Measurements from ENCODE around the gene HCFC1.

The HCFC1 gene

DNA sequence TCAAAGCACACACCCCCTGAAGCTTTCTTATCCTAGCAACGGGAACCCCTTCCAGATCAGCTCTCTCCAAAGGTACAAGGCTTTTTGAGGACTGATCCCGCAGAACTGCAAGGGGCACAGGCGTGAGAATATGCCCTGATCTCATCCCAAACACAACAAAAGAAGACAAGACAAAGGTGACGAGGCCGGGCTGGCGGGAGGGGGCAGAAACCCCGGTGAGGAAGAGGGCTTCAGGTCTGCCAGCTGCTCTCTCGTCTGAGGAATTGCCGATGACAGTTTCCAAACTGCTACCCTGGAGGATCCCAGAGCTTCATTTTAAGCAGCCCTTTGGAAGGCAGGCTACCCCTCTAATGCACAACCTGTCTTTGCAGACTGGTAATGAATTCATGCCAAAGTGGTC is 3.4 kb downstream of the HCFC1 start:
- TF ChIP-seq, protein P1, sequence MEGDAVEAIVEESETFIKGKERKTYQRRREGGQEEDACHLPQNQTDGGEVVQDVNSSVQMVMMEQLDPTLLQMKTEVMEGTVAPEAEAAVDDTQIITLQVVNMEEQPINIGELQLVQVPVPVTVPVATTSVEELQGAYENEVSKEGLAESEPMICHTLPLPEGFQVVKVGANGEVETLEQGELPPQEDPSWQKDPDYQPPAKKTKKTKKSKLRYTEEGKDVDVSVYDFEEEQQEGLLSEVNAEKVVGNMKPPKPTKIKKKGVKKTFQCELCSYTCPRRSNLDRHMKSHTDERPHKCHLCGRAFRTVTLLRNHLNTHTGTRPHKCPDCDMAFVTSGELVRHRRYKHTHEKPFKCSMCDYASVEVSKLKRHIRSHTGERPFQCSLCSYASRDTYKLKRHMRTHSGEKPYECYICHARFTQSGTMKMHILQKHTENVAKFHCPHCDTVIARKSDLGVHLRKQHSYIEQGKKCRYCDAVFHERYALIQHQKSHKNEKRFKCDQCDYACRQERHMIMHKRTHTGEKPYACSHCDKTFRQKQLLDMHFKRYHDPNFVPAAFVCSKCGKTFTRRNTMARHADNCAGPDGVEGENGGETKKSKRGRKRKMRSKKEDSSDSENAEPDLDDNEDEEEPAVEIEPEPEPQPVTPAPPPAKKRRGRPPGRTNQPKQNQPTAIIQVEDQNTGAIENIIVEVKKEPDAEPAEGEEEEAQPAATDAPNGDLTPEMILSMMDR (IDR thresholded peaks at IDR 0.05) = no peak
- Histone ChIP-seq H3K4me1 (peaks cover 26% of the 10 kb centered on the region), H3K36me3 (ENCODE audit: control insufficient read depth, insufficient read depth, low read length) (no peaks in the 10 kb centered on the region), H3K9me3 (ENCODE audit: control insufficient read depth, low read length) (no peaks in the 10 kb centered on the region), H3K9ac (no peak overlapping the region), H2AFZ (no peak overlapping the region), H3K27ac (peak overlapping the region; percentile 83), H3K4me3 (ENCODE audit: low read depth, low read length) (no peak overlapping the region), H3K79me2 (peaks cover 23% of the 10 kb centered on the region), H3K27me3 (ENCODE audit: control insufficient read depth, insufficient read depth, low read length) (no peaks in the 10 kb centered on the region), H3K4me2 (ENCODE audit: low read length) (no peak overlapping the region)

DNA sequence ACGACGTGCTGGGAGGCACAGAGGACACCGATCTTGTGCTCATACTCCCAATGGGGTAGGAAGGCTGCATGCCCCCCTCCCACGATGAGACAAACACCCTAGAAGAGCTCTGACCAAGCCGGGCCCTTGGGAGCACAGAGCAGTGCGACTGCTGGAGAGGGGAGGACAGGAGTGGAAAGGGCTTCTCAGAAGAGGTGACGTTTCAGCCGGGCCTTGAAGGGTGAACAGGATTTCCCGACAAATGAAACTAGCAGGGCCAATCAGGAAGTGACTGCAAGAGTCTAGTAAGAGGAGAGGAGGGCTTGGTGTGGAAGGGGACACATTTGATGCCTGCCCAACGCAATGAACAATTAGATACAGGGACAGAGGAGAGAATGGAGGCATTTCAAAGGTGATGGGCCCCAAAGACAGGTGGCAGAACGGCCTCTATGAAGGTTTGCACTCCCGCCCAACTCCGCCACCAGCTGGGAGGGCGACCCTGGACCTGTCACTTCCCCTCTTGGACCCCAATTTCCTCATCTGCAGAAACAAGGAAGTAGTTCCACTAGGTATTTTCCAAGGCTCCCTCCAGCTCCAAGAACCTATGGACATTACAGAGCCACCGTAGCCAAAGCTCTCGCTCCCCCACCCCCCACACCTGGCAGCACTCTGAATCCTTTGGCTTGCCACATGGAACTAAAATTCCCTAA is 3.9 kb downstream of the HCFC1 start:
- no peaks in the 10 kb centered on the region for H3K27me3 ChIP-seq (ENCODE audit: control insufficient read depth, insufficient read depth, low read length)
- peak overlapping the region; percentile 83 for H3K27ac ChIP-seq
- no peaks in the 10 kb centered on the region for H3K36me3 ChIP-seq (ENCODE audit: control insufficient read depth, insufficient read depth, low read length)
- no peak overlapping the region for H2AFZ ChIP-seq
- TF ChIP-seq, protein P1 (IDR thresholded peaks at IDR 0.05) = no peak
- no peak overlapping the region for H3K4me2 ChIP-seq (ENCODE audit: low read length)
- no peak overlapping the region for H3K4me3 ChIP-seq (ENCODE audit: low read depth, low read length)
- H3K79me2 ChIP-seq = peaks cover 23% of the 10 kb centered on the region
- no peaks in the 10 kb centered on the region for H3K9me3 ChIP-seq (ENCODE audit: control insufficient read depth, low read length)
- H3K4me1 ChIP-seq = peaks cover 26% of the 10 kb centered on the region
- H3K9ac ChIP-seq = no peak overlapping the region

DNA sequence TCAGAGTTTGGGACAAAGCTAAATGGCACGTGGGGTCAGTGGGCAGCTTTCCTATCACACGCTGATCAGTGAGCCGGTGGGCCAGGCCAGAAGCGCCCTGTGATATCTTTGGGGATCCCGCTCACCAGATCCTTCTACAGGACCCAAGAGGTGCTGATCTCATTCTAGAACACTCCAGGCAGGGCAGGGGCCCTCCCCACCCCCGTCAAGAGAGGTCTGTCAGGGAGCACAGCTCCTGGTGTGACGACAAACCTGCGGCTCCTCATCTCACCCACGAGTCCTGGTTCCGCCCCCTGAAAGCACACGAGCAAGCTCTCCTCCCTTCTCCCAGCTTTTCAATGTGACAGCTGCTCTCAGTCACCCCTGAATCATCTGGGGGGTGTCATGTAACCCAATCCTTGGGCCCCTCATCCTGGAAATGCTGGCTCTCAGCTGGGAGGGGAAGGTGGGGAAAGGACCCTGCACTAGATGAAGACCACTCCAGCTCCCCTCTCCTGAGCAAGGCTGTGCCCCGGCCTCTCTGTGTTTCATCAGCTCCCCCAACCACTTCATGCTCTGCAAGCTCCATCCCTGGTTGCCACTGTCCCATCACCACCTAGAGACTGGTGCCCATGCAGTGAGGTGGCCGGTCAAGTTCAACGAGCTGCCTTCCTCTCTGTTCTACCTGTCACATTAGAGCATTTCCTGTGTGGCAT is 4.6 kb downstream of the HCFC1 start:
- no peak overlapping the region for H3K4me3 ChIP-seq (ENCODE audit: low read depth, low read length)
- peaks cover 23% of the 10 kb centered on the region for H3K79me2 ChIP-seq
- no peak overlapping the region for H3K4me2 ChIP-seq (ENCODE audit: low read length)
- H3K27ac ChIP-seq = peak overlapping the region; percentile 83
- H3K27me3 ChIP-seq (ENCODE audit: control insufficient read depth, insufficient read depth, low read length) = no peaks in the 10 kb centered on the region
- H3K9me3 ChIP-seq (ENCODE audit: control insufficient read depth, low read length) = no peaks in the 10 kb centered on the region
- H3K4me1 ChIP-seq = peaks cover 26% of the 10 kb centered on the region
- TF ChIP-seq, protein P1 (IDR thresholded peaks at IDR 0.05) = no peak
- peak overlapping the region; percentile 50 for H2AFZ ChIP-seq
- H3K36me3 ChIP-seq (ENCODE audit: control insufficient read depth, insufficient read depth, low read length) = no peaks in the 10 kb centered on the region
- H3K9ac ChIP-seq = no peak overlapping the region

DNA sequence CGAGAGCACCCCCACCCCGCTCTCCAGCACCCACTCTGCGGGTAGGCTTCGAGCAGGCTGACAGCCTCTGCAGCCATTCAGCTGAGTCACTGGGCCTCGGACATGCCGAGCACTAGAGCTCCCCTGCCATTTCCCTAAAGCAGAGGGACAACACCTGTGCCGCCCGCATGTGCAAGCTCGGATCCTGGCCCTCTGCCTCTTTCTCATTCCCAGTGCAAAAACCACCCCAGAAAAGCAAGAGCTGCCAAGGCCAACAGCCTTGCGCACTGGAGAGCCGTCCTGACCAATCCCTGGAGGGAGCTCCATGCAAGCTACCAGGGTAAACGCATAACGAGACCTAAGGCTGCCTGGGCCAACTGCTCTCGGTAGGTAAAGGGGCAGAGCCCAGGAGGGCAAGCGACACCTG is 5.3 kb downstream of the HCFC1 start:
- no peak overlapping the region for H3K9ac ChIP-seq
- H3K36me3 ChIP-seq (ENCODE audit: control insufficient read depth, insufficient read depth, low read length) = no peaks in the 10 kb centered on the region
- H2AFZ ChIP-seq = peak overlapping the region; percentile 50
- H3K27ac ChIP-seq = peak overlapping the region; percentile 83
- peaks cover 26% of the 10 kb centered on the region for H3K4me1 ChIP-seq
- TF ChIP-seq, protein P1 (IDR thresholded peaks at IDR 0.05) = no peak
- H3K4me3 ChIP-seq (ENCODE audit: low read depth, low read length) = no peak overlapping the region
- H3K4me2 ChIP-seq (ENCODE audit: low read length) = no peak overlapping the region
- no peaks in the 10 kb centered on the region for H3K9me3 ChIP-seq (ENCODE audit: control insufficient read depth, low read length)
- H3K79me2 ChIP-seq = peaks cover 23% of the 10 kb centered on the region
- H3K27me3 ChIP-seq (ENCODE audit: control insufficient read depth, insufficient read depth, low read length) = no peaks in the 10 kb centered on the region
